ENCODE results near the gene ADNP2. TPM values are rescaled to one million over a fixed set of nuclear protein-coding genes. Genes with fewer than 3 reads are reported as not detected.

Gene ADNP2
- total and polyA plus RNA-seq, 2 experiments from 2014 or later = 19.3 to 66.4 TPM

DNA sequence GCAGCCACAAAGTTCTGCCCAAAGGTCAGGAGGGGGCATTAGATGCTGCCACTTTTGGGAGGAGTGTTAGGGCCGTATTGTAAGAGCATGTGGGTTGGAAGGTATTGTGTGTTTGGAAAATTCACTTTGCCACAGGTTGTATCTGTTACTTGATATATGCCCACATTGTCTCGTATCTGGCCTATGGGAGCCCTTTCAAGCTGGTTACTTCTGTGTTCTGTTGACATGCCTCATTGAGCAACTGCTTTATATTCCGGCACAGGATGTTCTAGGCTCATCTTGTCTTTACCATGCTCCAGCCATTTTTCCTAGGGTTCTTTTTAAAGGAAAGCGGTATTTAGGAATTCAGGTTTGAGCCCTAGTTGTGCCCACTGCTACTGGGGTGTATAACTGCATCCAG lies 6.0 kb downstream of the ADNP2 start:
- Mint-ChIP-seq H3K27ac (peak overlapping the region; percentile 19; the same call in 1 of the 2 replicates), H3K27me3 (ENCODE audit: insufficient read depth, low read depth, poor library complexity) (peaks cover 6% of the 10 kb centered on the region), H3K9me3 (no peaks in the 10 kb centered on the region), H3K36me3 (ENCODE audit: low read depth) (peaks cover 41% of the 10 kb centered on the region), H3K4me1 (peaks cover 77% of the 10 kb centered on the region), H3K4me3 (no peak overlapping the region)
- TF ChIP-seq NANOG (IDR thresholded peaks at IDR 0.05; ENCODE audit: borderline replicate concordance) (no peak), STAT1 (IDR thresholded peaks at IDR 0.05; ENCODE audit: unreplicated experiment) (no peak), EZH2 (IDR thresholded peaks at IDR 0.05; ENCODE audit: low read depth, unreplicated experiment) (no peak), ZNF331 (CRISPR knock-in tag; IDR thresholded peaks at IDR 0.05; ENCODE audit: low read depth) (no peak), POLR2AphosphoS5 (IDR thresholded peaks at IDR 0.05; ENCODE audit: low read depth) (no peak), JUNB (IDR thresholded peaks at IDR 0.05; ENCODE audit: unreplicated experiment) (no peak), ZNF114 (CRISPR knock-in tag; IDR thresholded peaks at IDR 0.05) (no peak), EZH2phosphoT487 (IDR thresholded peaks at IDR 0.05; ENCODE audit: unreplicated experiment) (no peak), CREB1 (CRISPR knock-in tag; IDR thresholded peaks at IDR 0.05; ENCODE audit: low read depth) (no peak)
- TF ChIP-seq, protein P1, sequence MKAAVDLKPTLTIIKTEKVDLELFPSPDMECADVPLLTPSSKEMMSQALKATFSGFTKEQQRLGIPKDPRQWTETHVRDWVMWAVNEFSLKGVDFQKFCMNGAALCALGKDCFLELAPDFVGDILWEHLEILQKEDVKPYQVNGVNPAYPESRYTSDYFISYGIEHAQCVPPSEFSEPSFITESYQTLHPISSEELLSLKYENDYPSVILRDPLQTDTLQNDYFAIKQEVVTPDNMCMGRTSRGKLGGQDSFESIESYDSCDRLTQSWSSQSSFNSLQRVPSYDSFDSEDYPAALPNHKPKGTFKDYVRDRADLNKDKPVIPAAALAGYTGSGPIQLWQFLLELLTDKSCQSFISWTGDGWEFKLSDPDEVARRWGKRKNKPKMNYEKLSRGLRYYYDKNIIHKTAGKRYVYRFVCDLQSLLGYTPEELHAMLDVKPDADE (IDR thresholded peaks at IDR 0.05) = no peak
- TF ChIP-seq, protein P2, sequence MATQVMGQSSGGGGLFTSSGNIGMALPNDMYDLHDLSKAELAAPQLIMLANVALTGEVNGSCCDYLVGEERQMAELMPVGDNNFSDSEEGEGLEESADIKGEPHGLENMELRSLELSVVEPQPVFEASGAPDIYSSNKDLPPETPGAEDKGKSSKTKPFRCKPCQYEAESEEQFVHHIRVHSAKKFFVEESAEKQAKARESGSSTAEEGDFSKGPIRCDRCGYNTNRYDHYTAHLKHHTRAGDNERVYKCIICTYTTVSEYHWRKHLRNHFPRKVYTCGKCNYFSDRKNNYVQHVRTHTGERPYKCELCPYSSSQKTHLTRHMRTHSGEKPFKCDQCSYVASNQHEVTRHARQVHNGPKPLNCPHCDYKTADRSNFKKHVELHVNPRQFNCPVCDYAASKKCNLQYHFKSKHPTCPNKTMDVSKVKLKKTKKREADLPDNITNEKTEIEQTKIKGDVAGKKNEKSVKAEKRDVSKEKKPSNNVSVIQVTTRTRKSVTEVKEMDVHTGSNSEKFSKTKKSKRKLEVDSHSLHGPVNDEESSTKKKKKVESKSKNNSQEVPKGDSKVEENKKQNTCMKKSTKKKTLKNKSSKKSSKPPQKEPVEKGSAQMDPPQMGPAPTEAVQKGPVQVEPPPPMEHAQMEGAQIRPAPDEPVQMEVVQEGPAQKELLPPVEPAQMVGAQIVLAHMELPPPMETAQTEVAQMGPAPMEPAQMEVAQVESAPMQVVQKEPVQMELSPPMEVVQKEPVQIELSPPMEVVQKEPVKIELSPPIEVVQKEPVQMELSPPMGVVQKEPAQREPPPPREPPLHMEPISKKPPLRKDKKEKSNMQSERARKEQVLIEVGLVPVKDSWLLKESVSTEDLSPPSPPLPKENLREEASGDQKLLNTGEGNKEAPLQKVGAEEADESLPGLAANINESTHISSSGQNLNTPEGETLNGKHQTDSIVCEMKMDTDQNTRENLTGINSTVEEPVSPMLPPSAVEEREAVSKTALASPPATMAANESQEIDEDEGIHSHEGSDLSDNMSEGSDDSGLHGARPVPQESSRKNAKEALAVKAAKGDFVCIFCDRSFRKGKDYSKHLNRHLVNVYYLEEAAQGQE (IDR thresholded peaks at IDR 0.05; ENCODE audit: unreplicated experiment) = no peak
- no peaks in the 10 kb centered on the region for H3K9me2 ChIP-seq (ENCODE audit: insufficient read depth)
- no peak for DNase-seq (ENCODE audit: low spot score)
- peaks cover 100% of the 10 kb centered on the region for H3K79me2 ChIP-seq (replicated peaks; ENCODE audit: insufficient read depth)
- no peak overlapping the region for H2AFZ ChIP-seq
- H4K20me1 ChIP-seq (replicated peaks; ENCODE audit: insufficient read depth) = peaks cover 58% of the 10 kb centered on the region
- ATAC-seq = no peak
- H3K27me3 ChIP-seq (ENCODE audit: insufficient read depth) = no peaks in the 10 kb centered on the region
- no peaks in the 10 kb centered on the region for H3F3A ChIP-seq (replicated peaks; ENCODE audit: low read depth)
- H3K4me1 ChIP-seq (ENCODE audit: insufficient read depth) = peaks cover 53% of the 10 kb centered on the region
- no peak overlapping the region for H3K27ac ChIP-seq (ENCODE audit: low read depth)
- H3K4me3 ChIP-seq = no peak overlapping the region
- H3K36me3 ChIP-seq (ENCODE audit: insufficient read depth) = no peaks in the 10 kb centered on the region; the same call in 1 of the 2 replicates
- H3K4me2 ChIP-seq = no peak overlapping the region

GRCh38 chr18:80119111-80119510 lies 10.0 kb downstream of the ADNP2 start:
- Histone ChIP-seq H3K27me3 (ENCODE audit: insufficient read depth) (no peaks in the 10 kb centered on the region), H3K4me2 (0 out of 2 replicates have a peak overlapping the region, but pooled peaks have one; percentile 10), H3K4me1 (ENCODE audit: insufficient read depth) (peaks cover 36% of the 10 kb centered on the region), H4K20me1 (replicated peaks; ENCODE audit: insufficient read depth) (peaks cover 48% of the 10 kb centered on the region), H3K27ac (ENCODE audit: low read depth) (peak overlapping the region; percentile 10; the same call in 1 of the 2 replicates), H3K9me2 (ENCODE audit: insufficient read depth) (no peaks in the 10 kb centered on the region), H3K4me3 (no peak overlapping the region), H3F3A (replicated peaks; ENCODE audit: low read depth) (no peaks in the 10 kb centered on the region), H3K36me3 (ENCODE audit: insufficient read depth) (no peaks in the 10 kb centered on the region), H2AFZ (no peak overlapping the region), H3K79me2 (replicated peaks; ENCODE audit: insufficient read depth) (peaks cover 100% of the 10 kb centered on the region)
- Mint-ChIP-seq H3K9me3 (no peaks in the 10 kb centered on the region), H3K27me3 (ENCODE audit: insufficient read depth, low read depth, poor library complexity) (peaks cover 2% of the 10 kb centered on the region), H3K27ac (peak overlapping the region; percentile 74), H3K4me1 (peaks cover 71% of the 10 kb centered on the region), H3K36me3 (ENCODE audit: low read depth) (peaks cover 43% of the 10 kb centered on the region), H3K4me3 (peak overlapping the region; percentile 20; the same call in 1 of the 3 replicates)
- DNase-seq (ENCODE audit: low spot score) (peak; percentile 25), ATAC-seq (peak; percentile 66)
- TF ChIP-seq, protein P2 (IDR thresholded peaks at IDR 0.05; ENCODE audit: unreplicated experiment) = no peak
- no peak for TF ChIP-seq JUNB (IDR thresholded peaks at IDR 0.05; ENCODE audit: unreplicated experiment)
- no peak for TF ChIP-seq EZH2phosphoT487 (IDR thresholded peaks at IDR 0.05; ENCODE audit: unreplicated experiment)
- TF ChIP-seq, protein P3, sequence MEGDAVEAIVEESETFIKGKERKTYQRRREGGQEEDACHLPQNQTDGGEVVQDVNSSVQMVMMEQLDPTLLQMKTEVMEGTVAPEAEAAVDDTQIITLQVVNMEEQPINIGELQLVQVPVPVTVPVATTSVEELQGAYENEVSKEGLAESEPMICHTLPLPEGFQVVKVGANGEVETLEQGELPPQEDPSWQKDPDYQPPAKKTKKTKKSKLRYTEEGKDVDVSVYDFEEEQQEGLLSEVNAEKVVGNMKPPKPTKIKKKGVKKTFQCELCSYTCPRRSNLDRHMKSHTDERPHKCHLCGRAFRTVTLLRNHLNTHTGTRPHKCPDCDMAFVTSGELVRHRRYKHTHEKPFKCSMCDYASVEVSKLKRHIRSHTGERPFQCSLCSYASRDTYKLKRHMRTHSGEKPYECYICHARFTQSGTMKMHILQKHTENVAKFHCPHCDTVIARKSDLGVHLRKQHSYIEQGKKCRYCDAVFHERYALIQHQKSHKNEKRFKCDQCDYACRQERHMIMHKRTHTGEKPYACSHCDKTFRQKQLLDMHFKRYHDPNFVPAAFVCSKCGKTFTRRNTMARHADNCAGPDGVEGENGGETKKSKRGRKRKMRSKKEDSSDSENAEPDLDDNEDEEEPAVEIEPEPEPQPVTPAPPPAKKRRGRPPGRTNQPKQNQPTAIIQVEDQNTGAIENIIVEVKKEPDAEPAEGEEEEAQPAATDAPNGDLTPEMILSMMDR (conservative IDR thresholded peaks at IDR 0.05; ENCODE audit: low read depth in 2 of 2) = no peak
- no peak for TF ChIP-seq ZNF331 (CRISPR knock-in tag; IDR thresholded peaks at IDR 0.05; ENCODE audit: low read depth)
- TF ChIP-seq EZH2 (IDR thresholded peaks at IDR 0.05; ENCODE audit: low read depth, unreplicated experiment) = no peak

All from GM23338 (cell line).